Spleen (tissue), 11 donors: Measurements from ENCODE around the gene ULBP3. TPM values are rescaled to one million over a fixed set of nuclear protein-coding genes. Genes with fewer than 3 reads are reported as not detected.

ENCODE experiments used
- DNase-seq: peaks from one replicate; pipeline ENCODE4 v3.0.0-alpha.2; 2020
- H3K27ac ChIP-seq, 8 donors: fragments of 200-600 bp; sonication (generic) in 7 of 8; 1 replicate in 4 of 8; 2 replicates in 4 of 8; pipeline versions ENCODE4 v1.5.0 to v1.8.0; 2016 to 2021; ENCODE audit warnings: inconsistent platforms in 4 of 8, mild to moderate bottlenecking in 4 of 8, moderate library complexity in 1 of 8
- H3K27me3 ChIP-seq, 7 donors: fragments of 200-600 bp; sonication (generic) in 6 of 7; replicated peaks in 1 of 7; 1 replicate in 4 of 7; 2 replicates in 3 of 7; pipeline versions ENCODE4 v1.5.0 to v1.8.0; 2016 to 2021; ENCODE audit warnings: inconsistent platforms in 3 of 7, mild to moderate bottlenecking in 1 of 7
- H3K36me3 ChIP-seq, 6 donors: fragments of 200-600 bp; sonication (generic) in 5 of 6; 1 replicate in 4 of 6; 2 replicates in 2 of 6; pipeline versions ENCODE4 v1.5.0 to v1.8.0; 2016 to 2021; ENCODE audit warnings: inconsistent platforms in 2 of 6
- H3K4me1 ChIP-seq, 6 donors: fragments of 200-600 bp; sonication (generic) in 5 of 6; 1 replicate in 3 of 6; 2 replicates in 3 of 6; pipeline versions ENCODE4 v1.5.0 to v1.8.0; 2016 to 2021; ENCODE audit warnings: inconsistent platforms in 3 of 6
- H3K4me3 ChIP-seq, 8 donors: fragments of 200-600 bp; sonication (generic) in 7 of 8; 1 replicate in 4 of 8; 2 replicates in 4 of 8; pipeline versions ENCODE4 v1.5.0 to v1.8.0; 2016 to 2021; ENCODE audit warnings: inconsistent platforms in 4 of 8, mild to moderate bottlenecking in 4 of 8, moderate library complexity in 2 of 8
- H3K9me3 ChIP-seq, 8 donors: fragments of 200-600 bp; sonication (generic) in 7 of 8; 1 replicate in 4 of 8; 2 replicates in 4 of 8; pipeline versions ENCODE4 v1.5.0 to v1.8.0; 2016 to 2021; ENCODE audit warnings: inconsistent platforms in 4 of 8
- POLR2A ChIP-seq, 3 donors: fragments of 450-650 bp; IDR thresholded peaks; one replicate each; pipeline ENCODE4 v1.5.1; 2017; ENCODE audit warnings: antibody characterized with exemption in 3 of 3, mild to moderate bottlenecking in 1 of 3
- POLR2AphosphoS5 ChIP-seq, 3 donors: sonication (generic); formaldehyde crosslinking; IDR thresholded peaks; one replicate each; pipeline ENCODE4 v1.5.1; 2017; ENCODE audit warnings: antibody characterized with exemption in 3 of 3
- WGBS, 5 donors: extraction: QIAGEN DNeasy Blood & Tissue Kit in 3 of 5; methylation state at CpG; one replicate each; pipeline versions ENCODE4 v1.1.5 to v1.1.7; 2013 to 2018; 5-methylcytosine and 5-hydroxymethylcytosine counted together
- intact Hi-C: fragments of 100-400 bp; cut with DNase I; formaldehyde crosslinking; loops from one replicate; pipeline ENCODE4 v1.15.0; 2023; ENCODE audit warnings: low total_unique reads
- polyA plus RNA-seq, 3 donors: library from polyadenylated mRNA; stranded (reverse); fragments of 200-250 nt; gene quantifications; one replicate each; pipeline ENCODE4 v1.2.1, GENCODE V29; 2013
- total RNA-seq, 7 donors: library from RNA; depleted of rRNA in 3 of 7; stranded (reverse); fragments of >200 nt in 3 of 7; fragmentation: NEBNext Ultra II Directional in 4 of 7; extraction: Animal tissue kit (Norgen Biotek cat#: 25700) in 4 of 7; gene quantifications; one replicate each; pipeline versions ENCODE4 v1.1.0 to v1.2.1, GENCODE V29; 2016 to 2021
- TF ChIP-seq, protein P1 (sequence below), 11 experiments: fragments of 200-600 bp in 7 of 11; fragments of 450-650 bp in 4 of 11; sonication (generic) in 4 of 11; IDR thresholded peaks in 8 of 11; conservative IDR thresholded peaks in 3 of 11; 1 replicate in 7 of 11; 2 replicates in 4 of 11; pipeline versions ENCODE4 v1.4.0 to v1.8.0; 2016 to 2021; ENCODE audit warnings: antibody characterized with exemption in 11 of 11, inconsistent platforms in 4 of 11, mild to moderate bottlenecking in 1 of 11
- donor health status: healthy with polysubstance abuse.
- donor health status: DM: no; HTN: no; CAD: no; lungs with moderate emphysema.
- donor health status: DM: no; HTN: no; CAD: no.
- donor health status: Bipolar disorder and iron deficiency.
- donor health status: healthy.
- donor health status: DM: no; HTN: no; CAD: no.
- donor health status: DM: yes; HTN: yes; CAD: no.

ULBP3 gene
- total and polyA plus RNA-seq, 10 donors = 0.15 to 2.2 (median 0.85) TPM; not detected in 1

GRCh38 chr6:150100745-150101144 lies 31.8 kb upstream of the ULBP3 start:
- H3K27ac ChIP-seq = no peak overlapping the region
- no peaks in the 10 kb centered on the region for H3K9me3 ChIP-seq
- 92 to 95% (median 92%) methylated on average over 19 of the region's 19 CpGs for WGBS, 5 donors
- no peak for TF ChIP-seq POLR2AphosphoS5 (IDR thresholded peaks at IDR 0.05)
- no peak for TF ChIP-seq POLR2A (IDR thresholded peaks at IDR 0.05)
- TF ChIP-seq, protein P1, sequence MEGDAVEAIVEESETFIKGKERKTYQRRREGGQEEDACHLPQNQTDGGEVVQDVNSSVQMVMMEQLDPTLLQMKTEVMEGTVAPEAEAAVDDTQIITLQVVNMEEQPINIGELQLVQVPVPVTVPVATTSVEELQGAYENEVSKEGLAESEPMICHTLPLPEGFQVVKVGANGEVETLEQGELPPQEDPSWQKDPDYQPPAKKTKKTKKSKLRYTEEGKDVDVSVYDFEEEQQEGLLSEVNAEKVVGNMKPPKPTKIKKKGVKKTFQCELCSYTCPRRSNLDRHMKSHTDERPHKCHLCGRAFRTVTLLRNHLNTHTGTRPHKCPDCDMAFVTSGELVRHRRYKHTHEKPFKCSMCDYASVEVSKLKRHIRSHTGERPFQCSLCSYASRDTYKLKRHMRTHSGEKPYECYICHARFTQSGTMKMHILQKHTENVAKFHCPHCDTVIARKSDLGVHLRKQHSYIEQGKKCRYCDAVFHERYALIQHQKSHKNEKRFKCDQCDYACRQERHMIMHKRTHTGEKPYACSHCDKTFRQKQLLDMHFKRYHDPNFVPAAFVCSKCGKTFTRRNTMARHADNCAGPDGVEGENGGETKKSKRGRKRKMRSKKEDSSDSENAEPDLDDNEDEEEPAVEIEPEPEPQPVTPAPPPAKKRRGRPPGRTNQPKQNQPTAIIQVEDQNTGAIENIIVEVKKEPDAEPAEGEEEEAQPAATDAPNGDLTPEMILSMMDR (IDR thresholded peaks at IDR 0.05 in 8 of 11, conservative IDR thresholded peaks at IDR 0.05 in 3 of 11) = no peak
- no peak for DNase-seq
- H3K4me1 ChIP-seq = no peaks in the 10 kb centered on the region
- no peak overlapping the region for H3K4me3 ChIP-seq
- no peaks in the 10 kb centered on the region for H3K36me3 ChIP-seq
- H3K27me3 ChIP-seq = peaks cover 0 to 11% (median 0%) of the 10 kb centered on the region in 7 donors
- intact Hi-C loops = no loop called here

GRCh38 chr6:150099953-150100352 lies 31.0 kb upstream of the ULBP3 start:
- DNase-seq = no peak
- Histone ChIP-seq H3K9me3 (no peaks in the 10 kb centered on the region), H3K4me1 (no peaks in the 10 kb centered on the region), H3K27me3 (peaks cover 0 to 18% (median 0%) of the 10 kb centered on the region in 7 donors), H3K27ac (no peak overlapping the region), H3K36me3 (no peaks in the 10 kb centered on the region), H3K4me3 (no peak overlapping the region)
- no peak for TF ChIP-seq POLR2AphosphoS5 (IDR thresholded peaks at IDR 0.05)
- no peak for TF ChIP-seq POLR2A (IDR thresholded peaks at IDR 0.05)
- TF ChIP-seq, protein P1 (IDR thresholded peaks at IDR 0.05 in 8 of 11, conservative IDR thresholded peaks at IDR 0.05 in 3 of 11) = no peak
- intact Hi-C loops = no loop called here
- 87 to 95% (median 91%) methylated on average over 11 of the region's 11 CpGs for WGBS, 5 donors

- H3K27me3 ChIP-seq = peaks cover 0 to 21% (median 0%) of the 10 kb centered on the region in 7 donors
- no peak for DNase-seq
- H3K27ac ChIP-seq = no peak overlapping the region
- no peak overlapping the region for H3K4me3 ChIP-seq
- no peaks in the 10 kb centered on the region for H3K9me3 ChIP-seq
- no peaks in the 10 kb centered on the region for H3K36me3 ChIP-seq
- no peaks in the 10 kb centered on the region for H3K4me1 ChIP-seq
- intact Hi-C loops = no loop called here
- WGBS, 5 donors = 89 to 97% (median 92%) methylated on average over 8 of the region's 8 CpGs
- TF ChIP-seq, protein P1 (IDR thresholded peaks at IDR 0.05 in 8 of 11, conservative IDR thresholded peaks at IDR 0.05 in 3 of 11) = no peak
- TF ChIP-seq POLR2AphosphoS5 (IDR thresholded peaks at IDR 0.05) = no peak
- TF ChIP-seq POLR2A (IDR thresholded peaks at IDR 0.05) = no peak
These were observed 30.6 kb upstream of the ULBP3 start for GRCh38 chr6:150099546-150099945.

DNA sequence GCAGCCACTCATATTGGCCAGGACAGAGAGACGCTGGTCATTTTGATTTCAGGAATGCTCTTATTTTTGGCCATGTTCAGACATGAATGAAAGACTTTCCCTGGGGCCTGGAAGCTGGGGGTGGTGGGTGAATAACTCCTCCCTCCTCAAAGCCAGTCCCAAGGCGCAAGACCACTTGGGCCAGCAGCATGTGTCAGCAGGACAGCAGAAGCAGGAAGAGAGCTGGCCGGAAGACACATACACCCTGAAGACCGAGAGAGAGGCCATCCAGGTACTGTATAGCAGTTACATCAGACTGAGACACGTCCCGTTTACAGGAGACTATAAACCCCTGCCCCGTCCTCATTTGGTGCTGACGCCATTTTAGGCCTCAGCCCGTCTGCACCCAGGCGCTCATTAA lies 29.2 kb upstream of the ULBP3 start:
- no peak for DNase-seq
- TF ChIP-seq POLR2A (IDR thresholded peaks at IDR 0.05) = no peak
- TF ChIP-seq, protein P1 (IDR thresholded peaks at IDR 0.05 in 8 of 11, conservative IDR thresholded peaks at IDR 0.05 in 3 of 11) = no peak
- TF ChIP-seq POLR2AphosphoS5 (IDR thresholded peaks at IDR 0.05) = no peak
- Histone ChIP-seq H3K27me3 (peaks cover 0 to 27% (median 0%) of the 10 kb centered on the region in 7 donors), H3K4me1 (no peaks in the 10 kb centered on the region), H3K4me3 (no peak overlapping the region), H3K27ac (no peak overlapping the region), H3K36me3 (no peaks in the 10 kb centered on the region), H3K9me3 (no peaks in the 10 kb centered on the region)
- WGBS, 5 donors = 84 to 96% (median 92%) methylated on average over 9 to 10 of the region's 10 CpGs
- intact Hi-C loops = no loop called here
